ENCODE results near the gene TAPBPL.
"Not testable (repeated sequence)": the region's sequence is repeated elsewhere in the genome, so short reads cannot be mapped to it uniquely, and the experiment has no call there.

Gene TAPBPL

GRCh38 chr12:6493497-6494257, 41.8 kb downstream of the TAPBPL start, which contains the start of gene NCAPD2:
NCAPD2 (plus strand) TSS chr12:6494102; CDS start chr12:6495099, 997 bp downstream.
- peak; percentile 91 to 93 for DNase-seq

DNA sequence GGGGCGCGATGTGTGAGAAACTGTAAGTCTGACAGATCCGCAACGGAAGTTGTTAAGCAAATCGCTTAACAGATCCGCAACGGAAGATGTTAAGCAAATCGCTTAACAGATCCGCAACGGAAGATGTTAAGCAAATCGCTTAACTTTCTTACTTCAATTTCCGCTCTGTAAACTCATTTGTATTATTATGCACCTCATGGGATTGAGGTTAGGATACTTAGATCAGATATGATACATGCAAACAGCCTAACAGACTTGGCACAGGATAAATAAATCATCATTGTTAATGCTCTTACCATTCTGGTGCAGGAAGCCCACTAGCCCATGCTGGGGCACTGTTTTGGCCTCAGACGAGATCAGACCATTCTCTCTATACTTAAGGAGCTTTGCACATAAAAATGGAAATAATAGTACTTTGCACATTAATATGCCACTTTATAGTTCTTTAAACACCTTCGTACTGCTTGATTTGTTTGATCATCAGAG, 42.5 kb downstream of the TAPBPL start:
- DNase-seq: no peak

DNA sequence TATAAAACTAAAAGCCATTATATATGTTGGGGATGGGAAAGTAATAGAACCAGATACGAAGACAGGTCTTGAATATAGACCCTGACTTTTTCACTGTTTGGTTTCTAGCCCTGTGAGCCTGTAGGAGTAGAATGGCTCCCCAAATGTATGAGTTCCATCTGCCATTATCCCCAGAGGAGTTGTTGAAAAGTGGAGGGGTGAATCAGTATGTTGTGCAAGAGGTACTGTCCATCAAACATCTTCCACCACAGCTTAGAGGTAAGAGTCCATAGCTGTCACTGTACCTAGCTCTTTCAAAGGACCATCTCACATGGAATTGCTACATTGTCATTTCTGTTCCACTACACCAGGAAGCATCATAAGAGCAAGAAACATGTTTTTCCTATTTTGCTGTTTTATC, 43.1 kb downstream of the TAPBPL start:
- DNase-seq: no peak

DNA sequence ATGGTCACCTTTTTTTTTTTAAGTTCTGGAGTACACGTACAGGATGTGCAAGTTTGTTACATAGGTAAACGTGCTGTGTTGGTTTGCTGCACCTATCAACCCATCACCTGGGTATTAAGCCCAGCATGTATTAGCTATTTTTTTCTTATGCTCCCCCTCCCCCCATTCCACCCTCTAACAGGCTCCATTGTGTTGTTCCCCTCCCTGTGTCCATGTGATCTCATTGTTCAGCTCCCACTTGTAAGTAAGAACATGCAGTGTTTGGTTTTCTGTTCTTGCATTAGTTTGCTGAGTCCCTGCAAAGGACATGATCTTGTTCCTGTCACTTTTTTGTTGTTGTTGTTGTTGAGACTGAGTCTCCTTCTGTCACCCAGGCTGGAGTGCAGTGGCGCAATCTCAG, 45.4 kb downstream of the TAPBPL start:
- DNase-seq: not testable (repeated sequence)

DNA sequence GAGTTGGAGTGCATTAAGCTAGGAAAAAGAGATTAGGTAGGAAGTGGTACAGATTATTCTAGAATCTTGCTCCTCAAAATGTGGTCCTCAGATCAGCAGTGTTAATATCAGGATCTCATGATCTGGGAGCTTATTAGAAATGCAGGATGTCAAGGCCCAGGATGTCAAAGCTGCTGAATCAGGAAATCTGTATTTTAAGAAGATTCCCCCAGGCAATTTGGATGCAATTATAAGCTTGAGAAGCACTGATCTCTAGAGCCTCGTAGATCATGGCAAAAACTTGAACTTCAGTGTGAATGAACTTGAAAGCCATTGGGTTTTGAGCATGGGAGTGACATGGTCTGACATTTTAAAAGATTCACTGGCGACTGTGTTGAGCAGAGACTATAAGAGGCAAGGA, 48.6 kb downstream of the TAPBPL start:
- no peak for DNase-seq

DNA sequence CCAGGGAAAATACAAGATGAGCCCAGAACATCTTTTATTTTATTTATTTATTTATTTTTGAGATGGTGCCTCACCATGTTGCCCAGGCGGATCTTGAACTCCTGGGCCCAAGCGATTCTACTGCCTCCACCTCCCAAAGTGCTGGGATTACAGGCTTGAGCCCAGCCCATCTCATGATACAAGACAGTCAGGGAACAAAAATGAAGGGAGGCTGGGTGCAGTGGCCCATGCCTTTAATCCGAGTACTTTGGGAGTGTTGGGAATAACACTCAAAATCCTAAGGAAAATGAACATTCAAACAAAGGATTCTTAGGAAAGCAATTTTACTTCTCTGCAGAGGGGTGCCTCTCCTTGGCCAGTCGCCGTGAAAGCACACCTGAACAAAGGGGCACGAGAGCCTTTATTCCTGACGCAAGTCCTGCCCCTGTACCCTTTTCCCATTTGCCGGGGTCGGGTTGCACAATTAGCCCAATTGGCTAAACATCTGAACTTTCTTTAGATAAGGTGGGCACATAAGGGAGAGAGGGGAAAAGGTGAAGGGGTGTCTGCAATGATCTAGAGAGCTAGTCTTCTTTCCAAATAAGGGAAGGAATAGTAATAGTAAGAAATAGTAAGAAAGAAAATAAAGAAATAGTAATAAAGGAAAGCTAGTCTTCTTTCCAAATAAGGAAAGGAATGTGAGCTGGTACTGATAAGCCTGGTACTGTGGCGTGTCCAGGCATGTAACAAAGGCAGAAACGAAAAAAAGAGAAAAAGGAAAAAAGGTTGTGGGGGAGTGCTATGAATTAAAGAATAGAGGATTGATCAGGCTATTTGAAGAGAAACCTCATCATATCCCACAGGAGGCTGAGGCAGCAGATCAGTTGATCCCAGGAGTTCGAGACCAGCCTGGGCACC, 55.5 kb downstream of the TAPBPL start:
- no peak for DNase-seq

DNA sequence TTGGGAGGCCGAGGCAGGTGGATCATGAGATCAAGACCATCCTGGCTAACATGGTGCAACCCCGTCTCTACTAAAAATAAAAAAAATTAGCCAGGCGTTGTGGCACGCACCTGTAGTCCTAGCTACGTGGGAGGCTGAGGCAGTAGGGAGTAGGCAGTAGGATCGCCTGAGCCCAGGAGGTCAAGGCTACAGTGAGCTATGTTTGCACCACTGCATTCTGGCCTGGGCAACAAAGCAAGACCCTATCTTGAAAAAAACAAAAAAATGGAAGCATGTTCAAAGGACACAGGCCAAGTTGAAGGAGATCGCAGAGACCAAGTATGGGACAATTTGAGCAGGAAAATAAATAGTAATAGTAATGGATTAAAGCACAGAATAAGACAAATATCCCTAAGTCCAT, 56.2 kb downstream of the TAPBPL start:
- no peak for DNase-seq
